Vagina (tissue), 2 donors: ENCODE data around the gene SNURF.
"Not testable (repeated sequence)": the region's sequence is repeated elsewhere in the genome, so short reads cannot be mapped to it uniquely, and the experiment has no call there.

ENCODE experiments used
- POLR2AphosphoS5 ChIP-seq, 2 donors: sonication (generic); formaldehyde crosslinking; IDR thresholded peaks; one replicate each; pipeline ENCODE4 v1.9.0; 2017; ENCODE audit warnings: antibody characterized with exemption in 2 of 2, mild to moderate bottlenecking in 2 of 2, low read depth in 1 of 2; ENCODE audit not compliant: insufficient read depth in 1 of 2
- TF ChIP-seq, protein P1 (sequence below), 3 experiments: fragments of 450-650 bp in 2 of 3; fragments of 200-600 bp in 1 of 3; sonication (generic) in 1 of 3; IDR thresholded peaks; one replicate each; pipeline ENCODE4 v1.5.1; 2017 to 2019; ENCODE audit warnings: antibody characterized with exemption in 3 of 3, mild to moderate bottlenecking in 2 of 3, moderate library complexity in 2 of 3

GRCh38 chr15:24972707-24973106 lies 17.9 kb downstream of the SNURF start:
- TF ChIP-seq, protein P1, sequence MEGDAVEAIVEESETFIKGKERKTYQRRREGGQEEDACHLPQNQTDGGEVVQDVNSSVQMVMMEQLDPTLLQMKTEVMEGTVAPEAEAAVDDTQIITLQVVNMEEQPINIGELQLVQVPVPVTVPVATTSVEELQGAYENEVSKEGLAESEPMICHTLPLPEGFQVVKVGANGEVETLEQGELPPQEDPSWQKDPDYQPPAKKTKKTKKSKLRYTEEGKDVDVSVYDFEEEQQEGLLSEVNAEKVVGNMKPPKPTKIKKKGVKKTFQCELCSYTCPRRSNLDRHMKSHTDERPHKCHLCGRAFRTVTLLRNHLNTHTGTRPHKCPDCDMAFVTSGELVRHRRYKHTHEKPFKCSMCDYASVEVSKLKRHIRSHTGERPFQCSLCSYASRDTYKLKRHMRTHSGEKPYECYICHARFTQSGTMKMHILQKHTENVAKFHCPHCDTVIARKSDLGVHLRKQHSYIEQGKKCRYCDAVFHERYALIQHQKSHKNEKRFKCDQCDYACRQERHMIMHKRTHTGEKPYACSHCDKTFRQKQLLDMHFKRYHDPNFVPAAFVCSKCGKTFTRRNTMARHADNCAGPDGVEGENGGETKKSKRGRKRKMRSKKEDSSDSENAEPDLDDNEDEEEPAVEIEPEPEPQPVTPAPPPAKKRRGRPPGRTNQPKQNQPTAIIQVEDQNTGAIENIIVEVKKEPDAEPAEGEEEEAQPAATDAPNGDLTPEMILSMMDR (IDR thresholded peaks at IDR 0.05): not testable (repeated sequence)
- not testable (repeated sequence) for TF ChIP-seq POLR2AphosphoS5 (IDR thresholded peaks at IDR 0.05; ENCODE audit: insufficient read depth in 1 of 2, low read depth in 1 of 2)
